IMR-90 (cell line): Measurements from ENCODE around the gene MSLN. TPM values are rescaled to one million over a fixed set of nuclear protein-coding genes. Genes with fewer than 3 reads are reported as not detected.

Source experiments
- ATAC-seq: fragments of 200-7000 bp; cut with Tn5 transposase; 2 replicates; pipeline ENCODE4 v1.9.1; 2020; ENCODE audit warnings: low read depth, mild to moderate bottlenecking, moderate library complexity
- BruUV-seq: library from RNA; stranded (reverse); fragments of 400-500 nt; replicated peaks from 2 replicates; lab custom pipeline; 2021; lab: Mats Ljungman, UMichigan
- CTCF ChIA-PET: fragments of 300-600 bp; formaldehyde crosslinking; extraction: SDS; loops from one replicate; lab custom pipeline; 2021; ENCODE audit warnings: antibody characterized with exemption; lab: Yijun Ruan, JAX
- POLR2A ChIA-PET: fragments of 300-600 bp; sonication (Branson Sonifier 250); formaldehyde crosslinking; loops from one replicate; lab custom pipeline; 2022; ENCODE audit warnings: antibody characterized with exemption; ENCODE audit not compliant: unreplicated experiment; lab: Charles Lee
- DNase-seq: peaks from one replicate; pipeline ENCODE4 v3.0.0; 2013
- H2AFZ ChIP-seq: replicated peaks from 2 replicates; pipeline ENCODE3; 2013; ENCODE audit warnings: low read length, mild to moderate bottlenecking; ENCODE audit not compliant: poor library complexity
- H2AK5ac ChIP-seq: 2 replicates; pipeline ENCODE4 v1.6.1; 2013; ENCODE audit warnings: low read depth, low read length, inconsistent platforms
- H2AK9ac ChIP-seq: replicated peaks from 2 replicates; pipeline ENCODE3; 2013; ENCODE audit warnings: mild to moderate bottlenecking, low read depth, low read length, moderate library complexity; ENCODE audit not compliant: poor library complexity
- H2BK120ac ChIP-seq: 2 replicates; pipeline ENCODE4 v1.6.1; 2013; ENCODE audit warnings: low read depth, low read length, inconsistent platforms
- H2BK15ac ChIP-seq: 3 replicates; pipeline ENCODE4 v1.6.1; 2013; ENCODE audit warnings: low read depth, low read length, inconsistent platforms
- H2BK20ac ChIP-seq: 2 replicates; pipeline ENCODE4 v1.6.1; 2013; ENCODE audit warnings: low read depth, mild to moderate bottlenecking, inconsistent platforms, low read length, moderate library complexity
- H2BK5ac ChIP-seq: 2 replicates; pipeline ENCODE4 v1.6.1; 2013; ENCODE audit warnings: mild to moderate bottlenecking, low read depth, low read length, inconsistent platforms; ENCODE audit not compliant: poor library complexity, severe bottlenecking
- H3K14ac ChIP-seq: replicated peaks from 2 replicates; pipeline ENCODE4 v1.6.1; 2013; ENCODE audit warnings: low read depth, low read length, inconsistent platforms
- H3K18ac ChIP-seq: 2 replicates; pipeline ENCODE4 v1.6.1; 2013; ENCODE audit warnings: low read depth, low read length, control low read depth
- H3K23ac ChIP-seq: 2 replicates; pipeline ENCODE4 v1.6.1; 2013; ENCODE audit warnings: low read depth, low read length, inconsistent platforms
- H3K27ac ChIP-seq: 2 replicates; pipeline ENCODE4 v1.5.1; 2013; ENCODE audit warnings: mild to moderate bottlenecking, control low read depth, low read length; ENCODE audit not compliant: insufficient read depth
- H3K27me3 ChIP-seq: 2 replicates; pipeline ENCODE4 v1.6.1; 2013; ENCODE audit warnings: low read length; ENCODE audit not compliant: control insufficient read depth, insufficient read depth
- H3K36me3 ChIP-seq: 2 replicates; pipeline ENCODE4 v1.6.1; 2013; ENCODE audit warnings: low read length, mixed read lengths; ENCODE audit not compliant: control insufficient read depth, insufficient read depth
- H3K4ac ChIP-seq: 2 replicates; pipeline ENCODE4 v1.6.1; 2013; ENCODE audit warnings: low read depth, low read length, inconsistent platforms
- H3K4me1 ChIP-seq: 2 replicates; pipeline ENCODE4 v1.6.1; 2013; ENCODE audit warnings: low read length, mixed read lengths; ENCODE audit not compliant: control insufficient read depth, insufficient read depth
- H3K4me2 ChIP-seq: 2 replicates; pipeline ENCODE4 v1.6.1; 2013; ENCODE audit warnings: low read depth, mild to moderate bottlenecking, control low read depth, low read length, moderate library complexity
- H3K4me3 ChIP-seq: 2 replicates; pipeline ENCODE4 v1.5.1; 2013; ENCODE audit warnings: low read depth, mild to moderate bottlenecking, control low read depth, low read length, moderate library complexity; ENCODE audit not compliant: insufficient read depth
- H3K56ac ChIP-seq: 2 replicates; pipeline ENCODE4 v1.6.1; 2013; ENCODE audit warnings: low read length, inconsistent platforms; ENCODE audit not compliant: insufficient read depth; ENCODE audit errors: extremely low read depth
- H3K79me1 ChIP-seq, 2 experiments: 2 replicates each; pipeline ENCODE4 v1.6.1; 2013; ENCODE audit warnings: low read length in 2 of 2, inconsistent platforms in 1 of 2, low read depth in 1 of 2
- H3K9ac ChIP-seq: 2 replicates; pipeline ENCODE4 v1.6.1; 2013; ENCODE audit warnings: low read depth, low read length, control low read depth
- H3K9me1 ChIP-seq: 2 replicates; pipeline ENCODE4 v1.6.1; 2013; ENCODE audit warnings: low read length, inconsistent platforms; ENCODE audit not compliant: insufficient read depth
- H3K9me3 ChIP-seq: 2 replicates; pipeline ENCODE4 v1.6.1; 2013; ENCODE audit warnings: low read length; ENCODE audit not compliant: control insufficient read depth, insufficient read depth
- H4K20me1 ChIP-seq: 2 replicates; pipeline ENCODE4 v1.6.1; 2013; ENCODE audit warnings: low read length, inconsistent platforms; ENCODE audit not compliant: insufficient read depth
- H4K5ac ChIP-seq: 2 replicates; pipeline ENCODE4 v1.6.1; 2013; ENCODE audit warnings: mild to moderate bottlenecking, low read depth, low read length, control low read depth
- H4K8ac ChIP-seq, 2 experiments: 2 replicates each; pipeline ENCODE4 v1.6.1; 2013; ENCODE audit warnings: low read depth in 2 of 2, low read length in 2 of 2, control low read depth in 1 of 2, inconsistent platforms in 1 of 2
- H4K91ac ChIP-seq: 2 replicates; pipeline ENCODE4 v1.6.1; 2013; ENCODE audit warnings: low read depth, low read length, inconsistent platforms; ENCODE audit not compliant: insufficient read depth
- CHD1 ChIP-seq: IDR thresholded peaks from 2 replicates; pipeline ENCODE4 v1.6.1; 2012; ENCODE audit warnings: low read depth, low read length, improper control_type of control experiment
- ELK1 ChIP-seq: fragments of 150-350 bp; IDR thresholded peaks from 2 replicates; pipeline ENCODE4 v1.6.1; 2016; ENCODE audit warnings: low read depth, mild to moderate bottlenecking, low read length, moderate library complexity, borderline replicate concordance
- FOS ChIP-seq: fragments of 150-350 bp; IDR thresholded peaks from 2 replicates; pipeline ENCODE4 v1.6.1; 2016; ENCODE audit warnings: low read depth, low read length
- MXI1 ChIP-seq: IDR thresholded peaks from 2 replicates; pipeline ENCODE4 v1.6.1; 2012; ENCODE audit warnings: low read depth, mild to moderate bottlenecking, low read length, moderate library complexity, borderline replicate concordance
- NFE2L2 ChIP-seq: fragments of 150-350 bp; IDR thresholded peaks from 2 replicates; pipeline ENCODE4 v1.6.1; 2016; ENCODE audit warnings: low read depth, mild to moderate bottlenecking, low read length
- RAD21 ChIP-seq: IDR thresholded peaks from 2 replicates; pipeline ENCODE4 v1.6.1; 2012; ENCODE audit warnings: low read length, improper control_type of control experiment
- RCOR1 ChIP-seq: IDR thresholded peaks from 2 replicates; pipeline ENCODE4 v1.6.1; 2012; ENCODE audit warnings: mild to moderate bottlenecking, low read length, improper control_type of control experiment; ENCODE audit not compliant: insufficient replicate concordance
- RFX5 ChIP-seq: IDR thresholded peaks from 2 replicates; pipeline ENCODE4 v1.8.0; 2012; ENCODE audit warnings: low read depth, mild to moderate bottlenecking, low read length, moderate library complexity
- USF2 ChIP-seq: fragments of 150-350 bp; IDR thresholded peaks from 2 replicates; pipeline ENCODE4 v1.6.1; 2017; ENCODE audit warnings: mild to moderate bottlenecking, antibody characterized with exemption, low read length, low read depth
- WGBS, 2 experiments: methylation state at CpG; one replicate each; pipeline versions ENCODE4 v1.1.5 to v1.1.7; 2013; ENCODE audit warnings: missing lambda C conversion rate in 2 of 2; ENCODE audit not compliant: insufficient read length in 1 of 2; ENCODE audit errors: extremely low coverage in 2 of 2; 5-methylcytosine and 5-hydroxymethylcytosine counted together
- dilution Hi-C: fragments of 300-500 bp; cut with HindIII; formaldehyde crosslinking; loops from one replicate; pipeline ENCODE4 v1.14.3; 2018; ENCODE audit warnings: low sequenced_read_pairs; ENCODE audit not compliant: unreplicated experiment
- in situ Hi-C: fragments of 300-500 bp; cut with MboI; formaldehyde crosslinking; loops from 3 replicates; pipeline ENCODE4 v1.14.3; 2019; ENCODE audit warnings: low sequenced_read_pairs, inconsistent platforms, mixed read lengths
- intact Hi-C: fragments of 100-400 bp; cut with micrococcal nuclease; formaldehyde crosslinking; loops from 2 replicates; pipeline ENCODE4 v1.10.0; 2022
- polyA plus RNA-seq, 3 experiments: library from polyadenylated mRNA; depleted of rRNA; stranded (reverse); fragments of >200 nt; gene quantifications; 2 replicates each; pipeline ENCODE4 v1.2.3, GENCODE V29; 2012; ENCODE audit warnings: low replicate concordance in 1 of 3
- total RNA-seq: library from RNA; depleted of rRNA; stranded (reverse); fragments of >200 nt; gene quantifications from 2 replicates; pipeline ENCODE4 v1.2.3, GENCODE V29; 2012

MSLN gene
- total and polyA plus RNA-seq, 2 of the 4 experiments (the other 2 are of a cell fraction), result 0.14 TPM; not detected in 1

GRCh38 chr16:750485-750884 lies 10.0 kb upstream of the MSLN start:
- Histone ChIP-seq H3K27me3 (peaks cover 11% of the 10 kb centered on the region), H3K79me1 (no peaks in the 10 kb centered on the region), H3K27ac (no peak overlapping the region), H3K4me1 (no peaks in the 10 kb centered on the region), H3K23ac (no peak overlapping the region), H2BK20ac (no peak overlapping the region), H3K36me3 (no peaks in the 10 kb centered on the region), H2BK5ac (no peak overlapping the region), H3K9me1 (no peaks in the 10 kb centered on the region), H3K14ac (no peak overlapping the region), H3K9me3 (no peaks in the 10 kb centered on the region), H4K5ac (no peak overlapping the region), H3K4me3 (no peak overlapping the region), H2AK5ac (no peak overlapping the region), H2BK15ac (no peak overlapping the region), H3K9ac (no peak overlapping the region), H3K4me2 (no peak overlapping the region), H4K91ac (no peak overlapping the region), H3K18ac (no peak overlapping the region), H3K4ac (no peak overlapping the region), H2AFZ (no peak overlapping the region), H2BK120ac (no peak overlapping the region), H4K20me1 (no peaks in the 10 kb centered on the region), H2AK9ac (peak overlapping the region; percentile 24), H3K56ac (no peak overlapping the region), H4K8ac (no peak overlapping the region)
- ChIA-PET POLR2A (no interaction called here), CTCF (no interaction called here)
- dilution Hi-C loops, result no loop called here
- in situ Hi-C loops, result no loop called here
- ATAC-seq (no peak), DNase-seq (no peak)
- intact Hi-C loops, result no loop called here
- WGBS, 2 experiments, result 47% methylated on average over 3 of the region's 9 CpGs; no CpG with 5 or more reads in 1 of the 2 experiments
- no TSS peak for BruUV-seq
- TF ChIP-seq MXI1, result no peak
- TF ChIP-seq USF2, result no peak
- TF ChIP-seq RAD21, result no peak
- TF ChIP-seq RCOR1, result no peak
- TF ChIP-seq FOS, result no peak
- no peak for TF ChIP-seq NFE2L2
- no peak for TF ChIP-seq CHD1
- no peak for TF ChIP-seq ELK1
- TF ChIP-seq RFX5, result no peak
